Activated T-helper 17 cell treated with anti-CD3 and anti-CD28 coated beads, Interleukin-2, amount 50 U/mL, for 72 hours (primary cell): Measurements from ENCODE around the gene PRSS50. TPM values are rescaled to one million over a fixed set of nuclear protein-coding genes. Genes with fewer than 3 reads are reported as not detected.
"Not testable (repeated sequence)": the region's sequence is repeated elsewhere in the genome, so short reads cannot be mapped to it uniquely, and the experiment has no call there.

Experiments used
- ATAC-seq: fragments of 150-1000 bp; cut with Tn5 transposase; replicated peaks from 2 replicates; pipeline ENCODE4 v1.10.0; 2021; ENCODE audit warnings: mild to moderate bottlenecking, moderate library complexity
- H3K27ac Mint-ChIP-seq: one replicate; pipeline ENCODE4 v1.8.0; 2022; ENCODE audit warnings: mixed read lengths
- H3K27me3 Mint-ChIP-seq: one replicate; pipeline ENCODE4 v1.8.0; 2022; ENCODE audit warnings: mixed read lengths
- H3K36me3 Mint-ChIP-seq: one replicate; pipeline ENCODE4 v1.8.0; 2022; ENCODE audit warnings: low read depth, mild to moderate bottlenecking, mixed read lengths
- H3K4me1 Mint-ChIP-seq: one replicate; pipeline ENCODE4 v1.8.0; 2022; ENCODE audit warnings: mixed read lengths
- H3K4me3 Mint-ChIP-seq: one replicate; pipeline ENCODE4 v1.8.0; 2022; ENCODE audit warnings: mild to moderate bottlenecking, mixed read lengths
- H3K9me3 Mint-ChIP-seq: one replicate; pipeline ENCODE4 v1.8.0; 2022; ENCODE audit warnings: mixed read lengths
- total RNA-seq, 2 donors: library from RNA; stranded (reverse); gene quantifications; one replicate each; pipeline ENCODE4 v1.2.3, GENCODE V29; 2022

Gene PRSS50
- under 1 TPM in 1 of 2 donors, not detected in 1; 0.11 TPM for total RNA-seq

GRCh38 chr3:46717447-46718231 lies at the start of gene PRSS50:
TSS of gene PRSS50 (minus strand) at chr3:46717869. CDS start at chr3:46717824, 45 bp downstream.
- Mint-ChIP-seq H3K27ac (no peak within 1 kb of the TSS), H3K4me1 (peaks cover 7% of the 10 kb centered on the region), H3K4me3 (no peak within 1 kb of the TSS), H3K36me3 (no peaks in the 10 kb centered on the region), H3K9me3 (no peaks in the 10 kb centered on the region), H3K27me3 (peaks cover 11% of the 10 kb centered on the region)
- no peak for ATAC-seq

- Mint-ChIP-seq H3K27me3 (no peaks in the 10 kb centered on the region), H3K36me3 (no peaks in the 10 kb centered on the region), H3K4me1 (no peaks in the 10 kb centered on the region), H3K27ac (no peak overlapping the region), H3K4me3 (no peak overlapping the region), H3K9me3 (no peaks in the 10 kb centered on the region)
- ATAC-seq, result no peak
Observed at GRCh38 chr3:46764206-46764605, 46.5 kb upstream of the PRSS50 start.

- H3K4me1 Mint-ChIP-seq, result no peaks in the 10 kb centered on the region
- ATAC-seq, result no peak
- H3K4me3 Mint-ChIP-seq, result no peak overlapping the region
- H3K27me3 Mint-ChIP-seq, result peaks cover 3% of the 10 kb centered on the region
- H3K36me3 Mint-ChIP-seq, result no peaks in the 10 kb centered on the region
- no peaks in the 10 kb centered on the region for H3K9me3 Mint-ChIP-seq
- no peak overlapping the region for H3K27ac Mint-ChIP-seq
Observed at GRCh38 chr3:46763178-46763577, 45.5 kb upstream of the PRSS50 start.

GRCh38 chr3:46759239-46760167 lies 41.8 kb upstream of the PRSS50 start:
- ATAC-seq, result no peak
- H3K4me1 Mint-ChIP-seq, result no peaks in the 10 kb centered on the region
- no peaks in the 10 kb centered on the region for H3K36me3 Mint-ChIP-seq
- no peak overlapping the region for H3K4me3 Mint-ChIP-seq
- H3K27ac Mint-ChIP-seq, result no peak overlapping the region
- H3K27me3 Mint-ChIP-seq, result peaks cover 3% of the 10 kb centered on the region
- no peaks in the 10 kb centered on the region for H3K9me3 Mint-ChIP-seq

- Mint-ChIP-seq H3K4me3 (no peak overlapping the region), H3K27me3 (peaks cover 3% of the 10 kb centered on the region), H3K27ac (no peak overlapping the region), H3K9me3 (no peaks in the 10 kb centered on the region), H3K4me1 (no peaks in the 10 kb centered on the region), H3K36me3 (no peaks in the 10 kb centered on the region)
- no peak for ATAC-seq
Observed at GRCh38 chr3:46756642-46757041, 39.0 kb upstream of the PRSS50 start.

GRCh38 chr3:46755646-46756045 lies 38.0 kb upstream of the PRSS50 start:
- peaks cover 3% of the 10 kb centered on the region for H3K27me3 Mint-ChIP-seq
- no peaks in the 10 kb centered on the region for H3K4me1 Mint-ChIP-seq
- no peak overlapping the region for H3K4me3 Mint-ChIP-seq
- no peak for ATAC-seq
- no peak overlapping the region for H3K27ac Mint-ChIP-seq
- no peaks in the 10 kb centered on the region for H3K9me3 Mint-ChIP-seq
- no peaks in the 10 kb centered on the region for H3K36me3 Mint-ChIP-seq

GRCh38 chr3:46753127-46753526 lies 35.5 kb upstream of the PRSS50 start:
- H3K36me3 Mint-ChIP-seq, H3K27me3 Mint-ChIP-seq, H3K4me3 Mint-ChIP-seq, H3K4me1 Mint-ChIP-seq, H3K9me3 Mint-ChIP-seq: not testable (repeated sequence)
- H3K27ac Mint-ChIP-seq, result peak overlapping the region; percentile 16
- peak; percentile 97 for ATAC-seq

GRCh38 chr3:46750555-46751038 lies 32.9 kb upstream of the PRSS50 start:
- Mint-ChIP-seq H3K4me3 (no peak overlapping the region), H3K9me3 (no peaks in the 10 kb centered on the region), H3K27ac (no peak overlapping the region), H3K4me1 (no peaks in the 10 kb centered on the region), H3K36me3 (no peaks in the 10 kb centered on the region), H3K27me3 (no peaks in the 10 kb centered on the region)
- no peak for ATAC-seq

- Mint-ChIP-seq H3K4me1 (no peaks in the 10 kb centered on the region), H3K27ac (peak overlapping the region; percentile 18), H3K36me3 (no peaks in the 10 kb centered on the region), H3K9me3 (no peaks in the 10 kb centered on the region), H3K4me3 (no peak overlapping the region), H3K27me3 (no peaks in the 10 kb centered on the region)
- ATAC-seq, result no peak
Observed at GRCh38 chr3:46749129-46749528, 31.5 kb upstream of the PRSS50 start.

GRCh38 chr3:46748170-46748569 lies 30.5 kb upstream of the PRSS50 start:
- Mint-ChIP-seq H3K36me3 (no peaks in the 10 kb centered on the region), H3K27ac (no peak overlapping the region), H3K27me3 (peaks cover 3% of the 10 kb centered on the region), H3K9me3 (no peaks in the 10 kb centered on the region), H3K4me1 (no peaks in the 10 kb centered on the region), H3K4me3 (no peak overlapping the region)
- ATAC-seq, result no peak

GRCh38 chr3:46746711-46747110 lies 29.0 kb upstream of the PRSS50 start:
- Mint-ChIP-seq H3K27me3 (peaks cover 3% of the 10 kb centered on the region), H3K9me3 (no peaks in the 10 kb centered on the region), H3K27ac (no peak overlapping the region), H3K4me3 (no peak overlapping the region), H3K36me3 (no peaks in the 10 kb centered on the region), H3K4me1 (no peaks in the 10 kb centered on the region)
- ATAC-seq, result no peak

GRCh38 chr3:46742992-46743585 lies 25.4 kb upstream of the PRSS50 start:
- no peak for ATAC-seq

GRCh38 chr3:46739565-46739964 lies 21.9 kb upstream of the PRSS50 start:
- H3K9me3 Mint-ChIP-seq, H3K36me3 Mint-ChIP-seq, H3K4me1 Mint-ChIP-seq, H3K27me3 Mint-ChIP-seq, H3K27ac Mint-ChIP-seq, ATAC-seq, H3K4me3 Mint-ChIP-seq: not testable (repeated sequence)

More at GRCh38 chr3:46742992-46743585, 25.4 kb upstream of the PRSS50 start:
- Mint-ChIP-seq H3K4me3 (no peak overlapping the region), H3K9me3 (no peaks in the 10 kb centered on the region), H3K27me3 (peaks cover 3% of the 10 kb centered on the region), H3K27ac (peak overlapping the region; percentile 56), H3K4me1 (no peaks in the 10 kb centered on the region), H3K36me3 (no peaks in the 10 kb centered on the region)

- Mint-ChIP-seq H3K4me1 (no peaks in the 10 kb centered on the region), H3K36me3 (no peaks in the 10 kb centered on the region), H3K27ac (no peak overlapping the region), H3K27me3 (peaks cover 3% of the 10 kb centered on the region), H3K9me3 (no peaks in the 10 kb centered on the region), H3K4me3 (no peak overlapping the region)
- no peak for ATAC-seq
Observed at GRCh38 chr3:46737329-46737731, 19.7 kb upstream of the PRSS50 start.
